Endometrial microvascular endothelial cells (primary cell): ENCODE data around the gene MICU1. TPM values are rescaled to one million over a fixed set of nuclear protein-coding genes. Genes with fewer than 3 reads are reported as not detected.
"Not testable (repeated sequence)": the region's sequence is repeated elsewhere in the genome, so short reads cannot be mapped to it uniquely, and the experiment has no call there.

ENCODE experiments used
- in situ Hi-C: cut with HindIII; loops from 2 replicates; pipeline ENCODE4 v1.10.0; 2017; ENCODE audit warnings: low sequenced_read_pairs, low pct_unique_long_range_greater_than_20kb; ENCODE audit errors: inconsistent ontology term
- total RNA-seq: library from RNA; depleted of rRNA; stranded (reverse); fragments of >200 nt; gene quantifications from one replicate; pipeline ENCODE4 v1.2.3, GENCODE V29; 2015; ENCODE audit errors: inconsistent ontology term

The MICU1 gene
- total RNA-seq, 1 donor from 2014 or later, result 39.7 TPM

DNA sequence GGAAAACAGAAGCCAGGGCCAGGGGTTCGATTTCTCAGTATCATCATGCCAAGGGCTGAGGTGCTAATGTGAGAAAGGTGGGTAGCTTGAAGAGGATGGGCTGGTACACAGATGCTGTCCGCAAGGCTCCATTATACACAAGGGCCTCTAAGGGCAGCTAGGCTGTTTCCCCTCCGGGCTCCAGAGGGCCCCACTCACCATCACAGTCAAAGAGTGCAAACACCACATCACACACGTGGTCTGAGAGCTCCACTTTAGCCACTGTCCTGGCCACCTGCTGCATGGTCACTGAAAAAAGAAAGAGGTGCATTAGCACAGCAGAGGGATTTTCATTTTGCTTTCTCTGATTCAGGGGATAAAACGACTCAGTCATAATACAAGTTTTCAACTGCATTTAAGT lies 250.3 kb downstream of the MICU1 start:
- in situ Hi-C loops, result no loop called here

GRCh38 chr10:72375173-72375572 lies 250.7 kb downstream of the MICU1 start:
- in situ Hi-C loops, result no loop called here

DNA sequence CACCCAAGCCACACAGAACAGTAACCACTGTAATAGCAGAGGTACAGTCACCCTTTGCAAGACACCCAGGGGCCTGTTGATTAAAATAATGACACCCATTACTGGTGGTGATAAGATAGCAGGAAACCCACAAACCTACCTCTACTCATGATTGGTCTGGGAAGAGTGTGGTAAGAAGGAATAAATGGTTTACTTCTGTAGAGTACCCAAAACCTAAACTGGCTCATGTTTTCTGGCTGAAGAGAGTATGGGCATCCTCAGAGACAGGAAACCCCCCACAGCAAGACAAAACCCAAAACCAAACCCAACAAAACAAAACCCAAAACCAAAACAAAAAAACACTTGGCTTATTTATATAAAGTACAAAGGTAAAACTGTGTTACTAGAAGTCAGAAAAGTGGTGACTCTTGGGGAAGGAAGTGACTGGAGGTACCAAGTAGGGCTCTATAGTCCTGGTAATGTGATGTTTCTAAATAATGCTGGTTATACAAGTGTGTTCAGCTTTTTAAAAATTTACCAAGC lies 255.6 kb downstream of the MICU1 start:
- in situ Hi-C loops, result no loop called here

DNA sequence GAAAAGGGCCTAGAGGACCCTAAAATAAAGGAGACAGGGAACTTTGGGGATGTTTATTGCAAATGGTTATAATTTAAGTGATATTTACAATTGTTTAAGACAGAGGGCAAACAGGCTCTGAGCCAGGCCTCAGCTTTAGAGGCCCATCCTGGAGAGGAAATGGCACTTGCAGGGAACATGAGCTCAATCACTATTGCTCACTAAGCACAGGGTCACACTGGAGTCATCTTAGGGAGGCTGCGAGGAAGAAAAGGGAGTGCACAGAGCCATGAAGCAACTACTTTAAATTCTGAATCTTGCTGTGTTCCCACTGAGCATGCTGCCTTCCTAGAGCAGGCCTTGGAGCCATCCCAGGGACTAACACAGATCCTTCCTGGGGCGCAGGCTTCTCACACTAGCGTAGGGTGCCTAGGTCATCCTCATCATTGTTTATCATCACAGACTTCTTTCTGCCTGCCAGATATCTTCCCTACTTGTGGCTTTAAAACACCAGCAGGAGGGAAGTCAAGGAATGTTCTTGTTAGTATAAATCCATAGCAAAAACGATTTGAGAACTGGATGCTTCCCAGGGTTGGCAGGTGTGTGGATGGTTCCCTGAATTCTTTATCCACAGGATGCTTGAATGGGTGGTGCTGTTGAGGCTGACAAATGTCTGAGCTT lies 258.4 kb downstream of the MICU1 start:
- in situ Hi-C loops, result no loop called here

GRCh38 chr10:72365106-72365895 lies 260.6 kb downstream of the MICU1 start:
- in situ Hi-C loops, result no loop called here

GRCh38 chr10:72364239-72364777 lies 261.6 kb downstream of the MICU1 start:
- in situ Hi-C loops, result no loop called here

- in situ Hi-C loops, result no loop called here
Observed at GRCh38 chr10:72356987-72357386, 268.9 kb downstream of the MICU1 start.

- in situ Hi-C loops, result no loop called here
Observed at GRCh38 chr10:72356115-72356514, 269.8 kb downstream of the MICU1 start.

GRCh38 chr10:72355214-72355555 lies 270.7 kb downstream of the MICU1 start:
- in situ Hi-C loops, result no loop called here

DNA sequence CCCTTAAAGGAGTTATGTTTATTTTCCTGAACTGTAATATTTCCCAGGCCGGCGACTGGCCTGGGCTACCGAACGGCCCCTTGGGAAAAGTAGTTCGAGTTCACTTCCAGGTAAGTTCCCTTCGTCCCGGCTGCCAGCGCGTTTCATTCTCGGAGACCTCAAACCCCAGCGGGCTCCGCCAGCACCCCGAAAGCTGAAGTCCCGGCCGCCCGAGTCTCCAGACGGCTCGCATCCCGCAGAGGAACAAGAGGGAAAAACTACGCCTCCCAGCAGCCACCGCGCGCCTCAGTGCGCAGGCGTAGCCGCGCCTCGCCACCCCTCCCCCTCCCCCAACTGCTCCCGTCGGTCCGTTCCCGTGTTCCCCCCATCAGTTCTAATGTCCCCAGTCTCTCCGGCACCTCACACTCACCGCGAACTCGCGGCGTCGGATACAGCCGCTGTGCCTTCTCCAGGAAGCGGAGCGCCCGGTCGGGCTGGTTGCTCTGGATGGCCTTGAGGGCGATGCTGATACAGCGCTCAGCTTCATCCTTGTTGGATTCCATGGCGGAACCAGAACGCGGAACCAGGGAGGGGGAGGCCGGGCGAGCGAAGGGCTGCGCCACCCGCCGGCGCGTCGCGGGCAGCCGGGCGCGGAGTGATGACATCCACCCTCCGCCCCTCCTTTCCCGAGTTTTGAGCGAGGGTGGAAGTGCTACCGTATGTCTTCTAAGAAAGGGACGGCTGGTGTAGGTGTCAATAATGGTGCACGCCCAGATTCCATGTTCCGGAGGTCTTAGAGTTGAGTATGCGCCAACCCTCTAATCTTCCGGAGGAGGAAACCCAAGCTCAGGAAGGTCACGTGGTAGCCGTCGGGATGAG lies 271.3 kb downstream of the MICU1 start, which contains the start of gene DNAJB12:
TSS of gene DNAJB12 (minus strand) at position 564 of the 858 bp plus-strand sequence. CDS start at position 542, 22 bp downstream.
- in situ Hi-C loops, result no loop called here

GRCh38 chr10:72353965-72354355 lies 271.9 kb downstream of the MICU1 start:
- in situ Hi-C loops, result no loop called here

DNA sequence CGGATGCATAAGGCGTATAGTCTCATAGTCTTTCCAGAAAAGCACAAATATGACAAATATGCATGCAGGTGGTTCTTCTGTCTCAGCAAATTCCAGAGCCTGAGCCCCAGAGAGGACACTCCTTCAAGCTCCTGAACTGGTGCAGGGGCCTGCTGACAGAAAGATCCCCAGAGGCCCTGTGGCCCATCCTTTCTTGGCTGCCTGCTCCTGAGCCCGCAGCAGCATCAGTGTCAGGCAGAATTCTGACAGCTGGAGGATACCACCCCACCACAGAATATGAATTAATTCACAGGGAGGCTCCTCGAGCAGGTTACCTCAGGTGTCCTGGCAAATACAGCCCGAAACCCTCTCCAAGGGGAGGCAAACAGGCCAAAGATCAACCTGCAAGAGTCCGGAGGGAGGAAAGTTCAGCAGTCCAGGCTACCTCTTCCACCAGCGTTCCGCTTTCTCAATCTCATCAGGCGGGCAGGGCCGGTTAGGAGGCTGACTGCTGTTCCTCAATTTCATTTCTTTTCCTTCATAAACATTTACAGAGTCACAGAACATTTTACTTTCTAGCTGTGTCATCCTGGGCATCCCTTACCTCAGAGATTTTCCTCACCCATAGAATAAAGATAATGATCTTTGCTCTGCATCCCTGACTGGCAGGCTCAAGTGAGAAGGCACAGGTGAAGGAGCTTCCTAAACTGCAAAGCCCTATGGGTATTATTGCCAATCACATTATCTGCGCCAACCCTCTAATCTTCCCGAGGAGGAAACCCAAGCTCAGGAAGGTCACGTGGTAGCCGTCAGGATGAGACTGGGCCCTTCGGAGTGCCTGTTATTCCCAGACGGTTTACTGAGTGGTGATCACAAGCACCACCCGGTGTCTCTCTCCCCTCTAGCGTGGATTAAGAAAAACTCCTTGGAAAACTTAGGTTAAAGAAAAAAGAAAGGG lies 272.6 kb downstream of the MICU1 start:
- in situ Hi-C loops, result no loop called here

DNA sequence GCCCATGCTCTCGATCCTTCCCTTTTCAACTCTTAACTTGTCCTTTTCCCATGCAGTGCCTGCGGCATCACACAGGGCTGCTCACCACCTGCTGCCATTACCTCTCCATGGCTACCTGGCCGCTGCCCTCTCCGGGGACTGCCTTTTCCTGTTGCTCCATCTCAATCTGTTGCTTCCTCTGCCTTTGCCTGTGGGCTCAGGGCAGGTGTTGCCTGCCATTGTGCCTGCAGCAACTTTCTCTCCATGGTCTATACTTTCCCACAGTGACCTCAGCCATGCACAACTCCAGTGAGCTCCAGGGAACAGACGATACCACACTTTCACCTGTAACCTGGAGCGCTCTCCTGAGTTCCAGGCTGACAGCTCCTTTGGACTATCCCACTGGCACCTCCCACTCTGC lies 274.4 kb downstream of the MICU1 start:
- in situ Hi-C loops, result no loop called here

DNA sequence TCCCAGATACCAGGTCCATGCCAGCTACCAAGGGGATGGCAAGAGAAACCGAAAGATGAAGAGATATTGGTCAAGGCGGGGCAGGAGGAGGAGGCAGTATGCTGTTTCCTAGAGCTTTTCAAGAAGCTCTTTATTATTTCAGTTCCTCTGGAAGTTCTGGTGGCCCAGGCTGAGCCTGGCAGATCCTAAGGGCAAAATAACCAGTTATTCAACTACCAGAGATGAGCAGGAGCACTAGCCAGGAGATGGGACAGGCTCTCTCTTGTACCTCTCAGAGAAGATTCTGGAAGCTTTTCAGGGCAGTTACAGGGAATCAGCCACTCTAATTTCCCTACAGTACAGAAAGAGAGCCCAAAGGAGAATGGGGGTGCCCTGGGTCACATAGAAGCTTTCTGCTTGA lies 276.4 kb downstream of the MICU1 start:
- in situ Hi-C loops, result no loop called here

DNA sequence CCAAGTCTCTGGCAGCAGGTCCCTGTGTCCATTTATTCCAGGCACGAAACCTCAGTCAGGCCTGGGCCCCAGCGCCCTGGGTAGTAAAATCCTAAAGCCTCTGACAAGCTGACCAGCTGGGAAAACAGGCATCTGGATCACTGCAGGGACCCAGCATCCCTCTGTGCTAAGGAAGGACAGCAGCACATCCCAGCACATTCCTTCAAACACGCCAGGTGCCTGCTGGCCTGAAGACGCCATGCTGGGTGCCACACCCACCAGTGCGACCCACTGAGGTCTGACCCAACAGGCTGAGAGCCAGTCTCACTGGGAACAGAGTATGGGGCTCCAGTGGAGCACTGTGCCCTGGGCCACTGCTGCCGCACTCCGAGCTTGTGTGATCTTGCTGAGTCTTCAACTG lies 277.6 kb downstream of the MICU1 start:
- in situ Hi-C loops, result no loop called here

- in situ Hi-C loops, result not testable (repeated sequence)
Observed at GRCh38 chr10:72346117-72346516, 279.8 kb downstream of the MICU1 start.

GRCh38 chr10:72344932-72345331 lies 280.9 kb downstream of the MICU1 start:
- in situ Hi-C loops, result loop anchor here (5.0 kb wide), 1 partner anchor 218 kb away; no protein-coding TSS in a partner anchor

DNA sequence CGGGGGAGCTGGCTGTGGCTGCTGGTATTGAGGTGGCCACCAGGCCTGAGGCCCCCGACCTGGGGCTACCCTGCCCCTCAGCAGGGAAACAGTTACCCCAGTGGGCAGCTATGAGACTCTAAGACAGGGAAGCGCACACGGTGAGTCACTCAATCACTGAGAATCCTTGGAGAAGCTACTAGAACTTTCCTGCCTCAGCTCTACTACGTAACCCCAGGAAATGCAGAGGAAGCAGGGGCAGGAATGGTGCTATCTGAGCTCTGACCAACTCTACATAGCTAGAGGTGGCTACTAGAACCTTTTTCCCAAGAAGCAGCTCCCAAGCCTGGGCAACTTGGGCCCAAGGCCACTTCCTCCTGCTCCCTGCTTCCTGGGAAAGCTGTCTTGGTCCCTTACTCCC lies 283.0 kb downstream of the MICU1 start:
- in situ Hi-C loops, result loop anchor here (5.0 kb wide), 1 partner anchor 216 kb away; no protein-coding TSS in a partner anchor
